ENCODE data around the gene RAB14.

RAB14 gene

DNA sequence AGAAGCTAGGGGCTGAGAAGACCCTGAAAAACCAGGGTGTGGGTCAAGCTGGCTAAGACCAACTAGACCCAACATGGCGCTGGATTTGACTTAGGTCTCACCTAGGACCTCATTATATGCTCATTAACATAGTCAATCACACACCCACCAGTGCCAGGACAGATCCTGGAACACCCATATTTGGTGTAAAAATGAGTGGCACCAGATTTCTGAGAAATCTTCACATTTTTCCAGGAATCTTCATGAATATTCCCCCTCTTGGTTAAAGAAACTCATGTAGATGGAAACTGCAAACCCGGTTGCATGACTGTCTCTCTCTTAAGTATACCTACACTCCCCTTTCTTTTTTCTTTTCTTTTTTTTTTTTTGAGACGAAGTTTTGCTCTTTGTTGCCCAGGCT is 17.9 kb upstream of the RAB14 start:
- no peak for DNase-seq (ENCODE audit: low read depth)

DNA sequence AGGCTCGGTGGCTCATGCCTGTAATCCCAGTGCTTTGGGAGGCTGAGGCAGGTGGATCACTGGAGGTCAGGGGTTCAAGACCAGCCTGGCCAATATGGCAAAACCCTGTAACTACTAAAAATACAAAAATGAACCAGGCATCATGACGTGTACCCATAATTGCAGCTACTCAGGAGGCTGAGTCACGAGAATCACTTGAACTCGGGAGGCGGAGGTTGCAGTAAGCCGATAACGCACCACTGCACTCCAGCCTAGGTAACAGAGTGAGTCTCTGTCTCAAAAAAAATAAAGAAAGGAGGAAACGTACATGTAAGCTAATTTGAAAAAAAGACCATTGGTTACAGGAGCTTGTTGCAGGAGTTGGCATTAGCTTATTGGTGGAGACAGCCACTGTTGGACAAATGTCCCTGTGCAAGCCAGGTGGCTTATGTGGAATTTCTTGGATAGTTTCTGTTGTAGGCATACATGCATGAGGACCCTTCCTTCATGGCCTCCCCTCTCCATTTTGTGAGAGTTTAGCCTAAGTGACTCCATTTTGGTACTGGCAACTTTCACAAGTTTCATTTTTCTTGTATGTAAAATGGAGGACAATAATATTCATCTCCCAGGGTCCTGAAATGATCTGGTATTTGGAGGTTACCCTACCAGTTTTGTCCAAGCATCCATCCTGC is 16.8 kb upstream of the RAB14 start:
- DNase-seq (ENCODE audit: low read depth) = no peak

DNA sequence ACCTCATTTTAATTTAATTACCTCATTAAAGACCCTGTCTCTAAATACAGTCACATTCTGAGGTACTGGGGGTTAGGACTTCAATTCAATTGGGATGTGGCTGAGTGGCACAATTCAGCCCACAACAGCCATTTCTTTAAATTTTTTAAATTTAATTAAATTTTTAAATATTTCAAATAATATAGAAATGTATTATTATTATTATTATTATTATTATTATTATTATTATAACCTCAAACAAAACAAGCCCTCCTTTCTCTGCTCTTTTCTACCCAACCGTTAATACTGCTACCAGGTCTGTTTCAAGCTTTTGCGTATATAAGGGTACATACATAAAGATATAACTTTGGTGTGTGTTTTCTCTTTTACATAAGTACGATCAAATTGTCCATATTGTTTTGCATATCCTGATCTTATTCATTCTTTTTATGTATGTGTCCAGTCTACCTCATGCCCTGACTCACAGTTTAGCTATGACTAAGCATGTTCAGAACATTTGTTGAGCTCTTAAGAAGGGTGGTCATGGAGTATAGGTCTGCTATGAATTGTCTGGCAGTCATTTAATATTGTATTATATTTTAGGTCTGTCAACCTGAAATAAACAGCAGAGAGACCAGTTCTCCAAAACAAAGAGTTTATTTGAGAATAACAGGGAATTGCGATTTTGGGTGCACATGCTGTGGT is 16.1 kb upstream of the RAB14 start:
- DNase-seq (ENCODE audit: low read depth) = no peak

DNA sequence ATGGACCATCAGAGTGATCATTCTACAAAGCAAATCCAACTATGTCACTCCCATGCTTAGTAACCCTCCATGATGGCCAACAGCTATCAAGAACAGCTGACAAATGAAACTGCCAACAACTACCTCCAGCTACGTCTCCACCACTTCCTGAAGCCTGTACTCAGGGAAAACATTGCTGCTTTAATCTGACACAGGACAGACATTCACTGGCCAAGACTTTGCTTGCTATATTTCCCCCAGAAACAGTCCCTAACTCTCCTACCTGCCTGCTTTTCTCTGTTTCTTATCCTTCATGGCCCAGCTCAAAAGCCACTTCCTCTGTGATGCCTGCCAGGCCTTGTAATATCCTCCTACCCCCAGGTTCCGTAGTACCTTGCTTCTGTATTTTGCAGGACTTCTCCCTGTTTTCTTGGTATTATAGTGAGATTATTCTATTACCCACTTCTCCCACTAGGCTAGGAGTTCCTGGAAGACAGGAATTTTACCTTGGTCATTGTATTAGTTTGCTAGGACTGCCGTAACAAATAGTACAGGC is 14.7 kb upstream of the RAB14 start:
- no peak for DNase-seq (ENCODE audit: low read depth)

DNA sequence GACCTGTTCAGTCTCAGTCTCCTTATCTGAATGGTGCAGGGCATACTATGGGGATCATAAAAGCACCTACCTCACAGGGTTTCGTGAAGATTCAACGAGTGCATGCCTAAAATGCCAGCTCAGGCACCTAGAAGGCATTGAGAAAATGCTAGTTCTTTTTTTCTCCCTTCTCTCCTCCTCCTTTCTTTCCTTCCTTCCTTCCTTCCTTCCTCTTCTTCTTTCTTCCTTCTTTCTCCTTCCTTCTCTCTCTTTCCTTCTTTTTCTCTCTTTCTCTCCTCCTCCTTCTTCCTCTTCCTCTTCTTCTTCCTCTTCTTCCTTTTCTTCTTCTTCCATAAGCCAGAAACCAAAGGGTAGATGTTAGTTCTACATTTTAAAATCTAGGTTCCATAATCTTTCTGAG is 12.3 kb upstream of the RAB14 start:
- no peak for DNase-seq (ENCODE audit: low read depth)

DNA sequence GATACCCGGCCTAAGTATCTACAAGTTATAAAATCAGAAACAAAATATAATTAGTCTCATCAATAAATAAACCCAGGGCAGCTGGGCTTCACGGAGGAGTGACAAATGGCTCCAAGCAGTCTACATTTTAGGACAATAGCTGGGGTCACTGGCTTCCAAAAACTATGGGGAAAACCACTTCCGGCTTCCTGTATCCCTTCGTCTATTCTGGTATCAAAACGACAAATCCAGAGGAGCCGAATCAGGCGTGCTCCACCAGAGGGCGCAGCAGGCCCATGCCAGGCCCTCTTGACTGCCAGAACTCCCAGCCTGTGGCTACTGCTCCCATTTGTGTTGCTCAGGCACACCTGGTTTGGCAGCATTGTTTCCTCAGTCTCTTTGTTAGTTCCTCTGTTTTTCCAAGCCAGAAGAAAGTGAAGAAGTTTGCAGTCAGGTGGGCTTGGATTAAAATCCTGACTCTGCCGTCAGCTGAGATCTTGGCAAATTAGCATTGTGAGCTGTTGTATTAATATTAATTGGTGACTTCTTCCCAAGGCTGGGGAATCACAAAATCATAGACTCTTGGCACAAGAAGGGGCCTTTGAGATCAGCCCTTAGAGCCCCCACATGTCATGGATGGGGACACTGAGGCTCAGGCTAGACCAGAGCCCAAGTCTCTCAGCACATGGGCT is 11.6 kb upstream of the RAB14 start:
- DNase-seq (ENCODE audit: low read depth) = peak; percentile 62

DNA sequence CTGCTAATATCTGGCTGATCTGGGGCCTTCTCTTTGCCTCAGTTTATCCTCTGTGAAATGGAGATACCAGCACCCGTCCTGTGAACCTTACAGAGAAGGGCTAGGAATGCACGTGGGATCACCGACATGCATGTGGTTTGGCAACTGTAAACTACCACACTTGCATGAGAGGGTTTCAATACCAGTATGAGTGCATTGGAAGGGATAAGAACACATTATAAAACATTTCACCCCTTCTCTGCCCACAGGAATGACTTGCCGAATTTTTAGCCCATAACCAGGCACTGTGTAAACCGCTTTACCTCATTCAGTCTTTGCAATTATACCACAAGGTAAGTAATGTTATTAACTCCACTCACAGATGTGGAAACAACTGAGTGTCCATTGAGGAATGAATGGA is 8.9 kb upstream of the RAB14 start:
- no peak for DNase-seq (ENCODE audit: low read depth)

DNA sequence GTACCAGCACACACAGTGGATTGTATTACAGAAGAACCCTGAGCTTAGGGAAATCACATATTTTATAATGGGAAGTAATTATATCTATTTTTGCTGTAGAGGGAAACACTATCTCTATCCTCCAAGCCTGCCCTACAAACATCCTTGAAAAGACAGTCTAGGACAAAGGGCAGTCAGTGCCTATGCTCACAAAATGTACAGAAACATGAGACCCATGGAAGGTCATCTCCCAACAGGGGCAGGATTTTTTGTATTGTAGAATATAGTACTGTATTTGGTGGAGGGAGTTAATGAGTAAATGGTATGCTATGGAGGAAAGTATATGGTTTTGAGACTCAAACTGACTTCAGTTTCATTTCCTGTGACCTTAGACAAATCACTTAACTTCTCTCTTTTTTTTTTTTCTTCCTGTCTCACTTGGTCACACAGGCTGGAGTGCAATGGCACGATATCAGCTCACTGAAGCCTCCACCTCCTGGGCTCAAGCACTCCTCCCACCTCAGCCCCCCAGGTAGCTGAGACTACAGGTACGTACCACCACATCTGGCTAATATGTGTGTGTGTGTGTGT is 5.8 kb upstream of the RAB14 start:
- DNase-seq (ENCODE audit: low read depth) = no peak

DNA sequence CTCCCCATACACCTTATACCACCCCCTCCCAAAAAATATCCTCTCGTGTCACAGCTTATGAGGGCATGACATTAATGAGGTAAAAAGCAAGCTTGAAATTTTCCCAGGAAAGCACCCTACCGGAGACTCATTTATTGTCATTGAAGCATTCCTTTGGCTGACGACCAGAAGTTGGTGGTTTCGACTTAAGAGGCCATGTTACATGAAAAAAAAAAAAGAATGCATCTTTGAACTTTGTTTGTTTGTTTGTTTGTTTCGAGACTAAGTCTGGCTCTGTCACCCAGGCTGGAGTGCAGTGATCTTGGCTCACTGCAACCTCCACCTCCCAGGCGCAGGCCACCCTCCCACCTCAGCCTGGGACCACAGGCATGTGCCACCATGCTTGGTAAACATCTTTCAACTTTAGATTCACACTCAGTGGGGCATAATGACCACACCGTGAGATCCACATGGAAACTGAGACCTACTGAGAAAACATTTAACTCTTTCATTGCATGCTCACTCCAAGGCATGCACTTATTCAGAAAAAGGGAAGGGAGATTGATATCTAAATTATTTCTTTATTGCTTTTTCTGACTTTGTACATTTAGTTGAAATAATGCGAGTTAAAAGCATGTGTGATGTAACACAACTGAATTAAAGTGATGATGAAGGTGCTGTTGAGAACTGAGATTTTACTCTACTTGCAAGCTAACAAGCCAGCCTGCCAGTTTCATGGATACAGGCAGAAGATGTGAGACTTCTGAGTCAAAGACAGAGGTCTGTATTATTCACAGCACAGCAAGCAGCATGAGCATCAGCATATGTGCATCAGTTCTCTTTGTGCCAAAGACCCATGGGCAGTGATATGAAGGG is 5.1 kb upstream of the RAB14 start:
- DNase-seq (ENCODE audit: low read depth) = no peak

DNA sequence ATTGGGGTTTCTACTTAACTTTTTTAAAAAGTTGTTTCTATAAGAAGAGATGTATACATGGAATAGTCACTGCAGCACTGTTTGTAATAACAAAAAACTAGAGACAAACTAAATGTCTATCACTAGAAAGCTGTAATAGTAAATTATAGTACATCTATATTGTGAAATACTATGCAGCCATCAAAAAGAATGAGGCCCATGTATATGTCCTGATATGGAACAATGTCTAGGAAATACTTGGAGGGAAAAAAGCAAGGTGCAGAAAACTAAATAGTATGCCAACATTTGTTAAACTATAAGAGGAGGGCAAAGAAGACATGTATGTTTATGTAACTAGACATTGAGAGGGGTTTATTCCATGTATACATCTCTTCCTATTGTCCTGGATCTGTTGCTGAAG is 2.9 kb upstream of the RAB14 start:
- no peak for DNase-seq (ENCODE audit: low read depth)

DNA sequence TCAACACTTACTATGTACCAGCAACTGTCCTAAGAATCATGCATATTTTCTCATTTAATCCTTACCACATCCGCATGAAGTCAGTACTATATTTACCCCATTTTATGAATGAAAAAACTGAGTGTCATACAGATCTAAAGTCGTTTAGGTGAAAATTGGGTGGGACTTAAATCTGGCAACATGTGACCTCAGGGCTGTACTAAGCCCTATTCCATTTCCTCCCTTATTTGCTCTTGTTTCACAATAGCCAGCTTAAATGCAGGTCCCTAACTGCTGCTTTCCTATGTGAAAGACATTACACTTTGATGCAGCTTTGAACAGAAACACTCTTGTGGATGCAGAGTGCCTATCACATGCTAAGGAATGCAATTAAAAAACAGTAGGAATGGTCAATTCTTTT is 2.5 kb upstream of the RAB14 start:
- DNase-seq (ENCODE audit: low read depth) = no peak

DNA sequence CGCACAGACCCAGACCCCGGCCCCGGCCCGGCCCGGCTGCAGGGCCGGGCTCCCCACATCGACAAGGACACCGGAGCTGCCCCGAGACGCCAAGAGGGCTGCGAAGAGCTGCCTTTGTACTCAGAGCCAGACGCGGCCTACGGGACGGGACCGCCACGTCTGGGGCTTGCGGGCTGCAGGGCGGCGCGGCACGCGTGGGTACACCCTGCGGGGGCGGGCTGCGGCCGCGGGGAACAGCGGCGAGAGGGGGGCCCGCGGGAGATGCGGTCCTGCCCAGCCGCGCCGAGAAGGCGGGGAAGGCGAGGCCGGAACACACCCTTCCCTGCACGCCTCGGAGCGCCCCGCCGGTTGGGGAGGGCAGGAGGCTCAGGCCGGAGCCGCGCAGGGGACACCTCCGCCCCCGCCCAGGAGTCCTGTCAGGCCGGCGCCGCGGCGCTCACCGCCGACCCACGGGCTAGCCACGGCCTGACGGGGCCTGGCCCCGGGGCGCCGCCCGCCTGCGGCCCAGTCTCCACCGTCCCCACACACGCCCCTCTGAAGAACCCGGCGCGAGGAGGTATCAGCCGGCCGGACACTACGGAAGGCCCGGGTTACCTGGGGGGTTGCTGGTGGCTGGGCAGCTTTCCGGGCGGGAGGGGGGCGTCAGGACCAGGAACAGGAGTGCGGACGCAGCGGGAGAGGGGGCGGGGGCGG is 478 bp downstream of the RAB14 start:
- DNase-seq (ENCODE audit: low read depth) = peak; percentile 35

DNA sequence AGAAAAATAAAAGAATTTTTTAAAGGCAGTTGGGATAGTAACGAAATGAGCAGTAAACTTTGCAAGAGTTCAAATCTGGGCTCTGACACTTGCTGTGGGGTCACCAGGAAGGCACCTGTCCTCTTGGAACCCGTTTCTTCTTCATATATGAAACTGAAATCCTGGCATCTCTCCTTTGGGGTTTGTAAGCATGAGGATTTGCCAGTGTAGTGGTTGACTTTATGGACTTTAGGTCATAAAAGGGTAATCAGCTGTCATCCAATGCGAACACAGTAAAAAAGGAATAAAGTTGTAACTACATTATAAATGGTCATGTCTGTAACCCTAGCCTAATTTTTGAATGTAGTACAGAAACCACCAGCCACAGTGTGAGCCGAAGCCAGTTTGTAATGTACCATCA is 1.3 kb downstream of the RAB14 start:
- DNase-seq (ENCODE audit: low read depth) = no peak

DNA sequence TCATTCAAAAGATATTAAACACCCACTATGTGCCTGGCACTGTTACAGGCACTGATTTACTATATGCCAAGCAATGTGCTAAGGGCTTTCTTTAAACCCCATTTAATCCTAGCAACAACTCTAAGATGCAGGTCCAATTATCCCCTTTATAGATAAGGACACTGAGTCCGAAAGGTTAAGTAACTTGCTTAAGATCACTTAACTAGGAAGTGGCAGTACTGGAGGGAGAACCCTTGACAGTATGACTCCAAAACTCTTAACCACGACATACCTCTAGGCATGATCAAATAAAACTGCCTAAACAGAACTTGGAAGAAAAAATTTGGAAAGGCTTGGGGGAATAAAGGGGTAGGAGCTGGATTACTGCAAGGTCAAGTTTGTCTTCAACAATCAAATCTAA is 1.7 kb downstream of the RAB14 start:
- DNase-seq (ENCODE audit: low read depth) = no peak

DNA sequence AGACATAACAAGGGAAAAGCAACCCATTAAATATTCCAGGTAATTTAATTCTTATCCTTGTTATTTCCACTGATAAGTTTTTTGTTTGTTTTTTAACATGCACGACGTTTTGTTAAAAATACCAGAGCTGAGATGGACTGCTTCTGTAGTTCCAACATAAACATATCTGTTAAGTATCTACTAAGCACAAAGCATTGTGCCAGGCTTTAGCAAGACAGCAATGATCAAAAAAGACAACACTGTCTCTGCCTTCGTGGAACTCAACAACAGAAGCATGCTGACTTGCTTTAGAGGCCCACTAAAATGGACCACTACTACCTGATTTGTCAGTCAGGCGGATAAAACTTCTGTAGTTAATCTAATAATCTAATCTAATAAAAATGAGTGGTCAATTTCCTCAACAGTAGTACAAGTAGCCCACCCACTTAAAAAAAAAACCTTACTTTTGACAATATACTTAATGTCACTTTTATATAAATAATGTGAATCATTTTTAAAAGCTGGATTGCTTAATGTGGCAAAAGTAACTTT is 3.1 kb downstream of the RAB14 start:
- no peak for DNase-seq (ENCODE audit: low read depth)

DNA sequence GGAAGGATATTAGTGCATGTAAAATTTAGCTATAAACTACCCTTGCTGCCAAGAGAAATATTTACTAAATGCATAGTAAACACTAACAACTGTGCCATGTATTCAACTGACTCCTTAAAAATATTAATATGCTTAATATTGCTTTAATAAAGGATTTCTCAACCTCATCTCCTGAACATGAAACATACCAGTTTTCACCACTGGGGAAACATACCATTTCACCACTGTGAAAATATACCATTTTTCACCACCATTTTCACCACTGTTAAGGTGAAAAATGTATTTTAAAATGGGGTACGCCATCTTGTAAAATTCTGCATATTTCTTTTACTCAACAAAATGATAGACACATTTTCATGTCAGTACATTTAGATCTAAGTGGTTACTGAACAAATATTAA is 4.5 kb downstream of the RAB14 start:
- no peak for DNase-seq (ENCODE audit: low read depth)

DNA sequence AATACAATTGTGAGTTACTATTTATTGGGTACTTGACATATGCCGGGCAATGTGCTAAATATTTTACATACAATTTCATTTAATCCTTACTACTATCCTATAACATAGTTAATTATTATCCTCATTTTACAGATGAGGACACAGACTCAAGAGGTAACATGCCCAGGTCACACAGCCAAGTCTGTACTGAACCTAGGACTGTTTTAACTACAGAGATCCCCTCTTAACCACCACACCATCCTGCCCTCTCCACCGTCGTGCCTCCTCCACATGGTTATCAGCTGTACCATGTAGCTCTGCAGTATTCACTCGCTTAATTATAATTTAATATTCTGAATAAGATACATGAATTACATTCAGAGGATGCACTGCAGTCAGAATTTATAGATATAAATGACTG is 5.3 kb downstream of the RAB14 start:
- no peak for DNase-seq (ENCODE audit: low read depth)

DNA sequence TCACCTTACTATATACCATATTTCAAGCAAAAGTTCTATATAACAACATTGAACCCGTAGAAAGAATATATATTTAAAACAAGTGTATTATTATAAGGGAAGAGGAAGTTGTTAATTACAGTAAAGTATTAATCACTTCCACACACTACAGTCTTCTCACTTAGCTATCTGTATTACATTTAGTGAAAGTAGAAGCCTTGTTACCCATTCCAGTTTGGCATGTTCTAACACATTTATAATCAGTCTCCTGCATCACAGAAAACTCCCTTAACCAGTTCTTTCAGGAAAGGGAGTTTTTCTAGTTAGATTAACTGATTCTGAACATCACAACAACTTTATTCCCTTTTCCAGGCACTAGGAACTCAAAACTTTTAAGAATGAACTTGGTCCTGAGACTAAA is 6.9 kb downstream of the RAB14 start:
- DNase-seq (ENCODE audit: low read depth) = no peak

DNA sequence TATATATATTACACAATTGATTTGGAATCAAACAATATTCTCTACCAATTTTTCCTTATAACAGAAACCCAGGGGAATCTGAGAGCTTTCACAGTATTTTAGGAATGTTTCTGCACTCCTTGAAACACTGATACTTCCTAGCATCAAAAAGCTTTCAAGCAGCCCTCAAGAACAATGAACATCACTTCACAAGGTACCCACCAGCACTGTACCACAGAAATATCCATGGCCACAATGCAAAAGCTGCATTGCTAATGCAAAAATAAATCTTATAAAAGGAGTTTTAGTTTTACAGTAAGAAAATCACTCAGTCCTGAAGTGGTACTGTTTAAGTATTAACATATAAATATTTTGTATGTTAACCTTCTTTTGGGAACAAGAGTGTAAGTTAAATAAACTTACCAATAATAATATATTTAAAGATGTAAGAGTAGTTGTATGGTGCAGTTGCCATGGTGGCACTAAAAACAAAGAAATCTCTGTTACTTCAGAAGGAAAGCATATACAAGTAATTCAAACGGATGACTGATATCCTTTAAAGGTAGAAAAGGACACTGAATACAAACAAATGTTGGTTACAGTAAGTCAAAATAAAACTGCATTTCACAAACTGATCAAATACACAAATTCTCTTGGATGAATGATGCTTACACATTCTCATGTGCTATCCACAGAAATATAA is 8.6 kb downstream of the RAB14 start:
- DNase-seq (ENCODE audit: low read depth) = no peak

DNA sequence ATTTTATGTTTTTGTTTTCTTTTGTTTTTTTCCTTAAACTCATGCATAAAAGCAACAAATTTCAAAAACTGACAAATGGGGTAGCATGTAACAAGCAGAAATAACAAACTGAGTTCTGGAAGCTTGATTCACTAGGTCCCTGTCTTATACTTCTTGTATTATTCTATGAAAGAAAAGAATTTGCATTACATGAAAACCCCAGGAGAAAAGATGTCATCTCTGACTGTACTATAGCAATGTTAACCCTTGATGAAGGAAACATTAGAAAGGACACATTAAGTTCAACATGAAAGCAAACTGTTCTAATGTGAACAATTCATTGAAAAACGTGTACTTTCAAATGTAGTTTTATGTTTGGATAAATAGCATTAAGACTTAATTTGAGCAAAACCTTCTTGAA is 9.2 kb downstream of the RAB14 start:
- no peak for DNase-seq (ENCODE audit: low read depth)

DNA sequence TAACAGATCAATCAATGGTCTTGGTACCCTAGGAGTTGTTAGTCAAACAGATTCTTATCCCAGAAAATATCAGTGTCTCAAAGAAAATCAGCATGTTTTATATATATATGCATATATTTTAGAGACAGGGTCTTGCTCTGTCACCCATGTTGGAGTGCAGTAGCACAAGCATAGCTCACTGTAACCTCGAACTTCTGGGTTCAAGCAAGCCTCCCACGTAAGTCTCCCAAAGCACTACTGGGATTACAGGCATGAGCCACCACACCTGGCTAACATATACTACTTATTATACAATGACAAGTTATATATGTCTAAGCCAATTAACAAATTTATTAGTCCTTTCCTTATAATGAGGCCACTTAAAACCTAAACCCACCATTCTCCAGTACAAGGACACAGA is 10.4 kb downstream of the RAB14 start:
- no peak for DNase-seq (ENCODE audit: low read depth)
